Duodenal mucosa (tissue), 2 donors: ENCODE measurements around the gene ZNF236.

Source experiments
- H3K27ac ChIP-seq: one replicate; pipeline ENCODE4 v1.7.0; 2013; ENCODE audit warnings: low read depth, low read length
- H3K27me3 ChIP-seq, 2 donors: one replicate each; pipeline ENCODE4 v1.7.0; 2013; ENCODE audit warnings: low read length in 2 of 2, control low read depth in 1 of 2; ENCODE audit not compliant: insufficient read depth in 2 of 2, control insufficient read depth in 1 of 2
- H3K36me3 ChIP-seq, 2 donors: one replicate each; pipeline ENCODE4 v1.7.0; 2013; ENCODE audit warnings: low read length in 2 of 2, control low read depth in 1 of 2; ENCODE audit not compliant: insufficient read depth in 2 of 2, control insufficient read depth in 1 of 2
- H3K4me1 ChIP-seq, 2 donors: one replicate each; pipeline ENCODE4 v1.7.0; 2013; ENCODE audit warnings: low read length in 2 of 2, control low read depth in 1 of 2; ENCODE audit not compliant: insufficient read depth in 2 of 2, control insufficient read depth in 1 of 2
- H3K4me3 ChIP-seq, 2 donors: one replicate each; pipeline ENCODE4 v1.7.0; 2013; ENCODE audit warnings: low read length in 2 of 2, low read depth in 1 of 2
- H3K9ac ChIP-seq, 2 donors: one replicate each; pipeline ENCODE4 v1.7.0; 2013; ENCODE audit warnings: low read length in 2 of 2, low read depth in 1 of 2
- H3K9me3 ChIP-seq, 2 donors: one replicate each; pipeline ENCODE4 v1.7.0; 2013; ENCODE audit warnings: low read length in 2 of 2, control low read depth in 1 of 2; ENCODE audit not compliant: control insufficient read depth in 1 of 2

The ZNF236 gene

GRCh38 chr18:76991021-76991688 is 168.8 kb downstream of the ZNF236 start:
- Histone ChIP-seq H3K27ac (no peak overlapping the region), H3K4me1 (no peaks in the 10 kb centered on the region), H3K9me3 (no peaks in the 10 kb centered on the region), H3K27me3 (no peaks in the 10 kb centered on the region), H3K4me3 (no peak overlapping the region), H3K36me3 (no peaks in the 10 kb centered on the region), H3K9ac (no peak overlapping the region)

- no peaks in the 10 kb centered on the region for H3K27me3 ChIP-seq
- H3K4me3 ChIP-seq: no peak overlapping the region
- H3K9ac ChIP-seq: no peak overlapping the region
- H3K36me3 ChIP-seq: no peaks in the 10 kb centered on the region
- no peaks in the 10 kb centered on the region for H3K4me1 ChIP-seq
- no peak overlapping the region for H3K27ac ChIP-seq
- no peaks in the 10 kb centered on the region for H3K9me3 ChIP-seq
Observed at GRCh38 chr18:76992226-76993084, 170.1 kb downstream of the ZNF236 start.

DNA sequence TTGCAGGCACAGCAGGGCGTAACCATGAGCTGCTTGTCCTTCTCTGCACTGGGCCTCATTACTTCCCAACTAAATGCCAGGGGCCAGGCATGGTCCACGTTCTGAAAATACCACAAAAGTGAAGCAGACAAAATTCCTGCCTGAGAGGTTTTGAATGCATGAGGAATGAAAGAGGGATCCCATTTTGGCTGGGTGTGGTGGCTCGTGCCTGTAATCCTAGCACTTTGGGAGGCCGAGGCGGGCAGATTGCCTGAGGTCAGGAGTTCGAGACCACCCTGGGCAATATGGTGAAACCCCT is 170.7 kb downstream of the ZNF236 start:
- H3K4me3 ChIP-seq: no peak overlapping the region
- H3K4me1 ChIP-seq: no peaks in the 10 kb centered on the region
- no peak overlapping the region for H3K27ac ChIP-seq
- H3K27me3 ChIP-seq: no peaks in the 10 kb centered on the region
- H3K9me3 ChIP-seq: no peaks in the 10 kb centered on the region
- no peak overlapping the region for H3K9ac ChIP-seq
- H3K36me3 ChIP-seq: no peaks in the 10 kb centered on the region

DNA sequence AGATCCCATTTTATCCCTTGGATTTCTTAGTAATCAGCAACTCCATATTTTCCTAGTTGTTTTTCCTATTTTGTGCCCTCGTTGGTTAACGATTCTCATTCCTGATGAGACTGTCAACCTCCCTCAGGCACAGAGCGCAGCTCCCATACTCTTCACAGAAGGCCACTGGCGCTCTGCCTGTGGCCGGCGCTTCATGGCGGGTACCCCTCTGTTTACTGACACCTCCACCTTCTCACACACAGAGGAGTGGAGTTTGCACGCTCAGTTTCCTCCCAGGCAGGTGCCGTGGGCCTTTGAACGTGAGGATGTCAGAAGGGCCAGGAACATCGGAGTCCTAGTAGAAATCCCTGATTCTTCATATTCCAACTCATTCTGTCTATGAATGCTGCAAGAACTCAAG is 171.2 kb downstream of the ZNF236 start:
- no peaks in the 10 kb centered on the region for H3K36me3 ChIP-seq
- H3K9me3 ChIP-seq: no peaks in the 10 kb centered on the region
- no peak overlapping the region for H3K9ac ChIP-seq
- H3K27me3 ChIP-seq: no peaks in the 10 kb centered on the region
- H3K4me1 ChIP-seq: no peaks in the 10 kb centered on the region
- no peak overlapping the region for H3K4me3 ChIP-seq
- H3K27ac ChIP-seq: no peak overlapping the region

DNA sequence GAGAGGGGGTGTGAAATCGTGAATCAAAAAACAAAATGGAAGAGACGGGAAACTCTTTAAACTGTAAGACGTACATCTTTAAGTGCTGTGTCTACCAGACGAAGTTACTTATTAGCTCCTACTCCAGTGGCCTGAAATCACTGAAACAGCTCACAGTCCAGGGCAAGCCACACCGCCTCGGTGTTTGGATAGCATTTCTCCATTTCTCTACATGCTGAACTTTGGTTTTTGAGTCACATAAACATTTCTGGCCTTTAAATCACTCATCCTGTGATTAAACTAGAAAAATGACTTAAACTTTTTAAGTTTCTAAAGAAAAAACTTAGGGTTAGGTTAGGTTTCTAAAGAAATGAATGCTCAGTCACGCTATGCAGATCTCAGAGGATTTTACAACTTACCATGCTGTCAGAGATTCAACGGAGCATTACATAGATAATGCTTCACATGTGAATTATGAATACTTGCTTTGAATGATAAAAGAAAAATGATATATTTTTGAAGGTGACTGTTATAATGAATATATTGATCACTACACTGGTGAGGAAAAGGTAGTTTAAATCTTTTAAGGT is 171.8 kb downstream of the ZNF236 start:
- H3K36me3 ChIP-seq: no peaks in the 10 kb centered on the region
- no peaks in the 10 kb centered on the region for H3K9me3 ChIP-seq
- no peak overlapping the region for H3K4me3 ChIP-seq
- H3K9ac ChIP-seq: no peak overlapping the region
- no peaks in the 10 kb centered on the region for H3K4me1 ChIP-seq
- H3K27ac ChIP-seq: no peak overlapping the region
- H3K27me3 ChIP-seq: no peaks in the 10 kb centered on the region

DNA sequence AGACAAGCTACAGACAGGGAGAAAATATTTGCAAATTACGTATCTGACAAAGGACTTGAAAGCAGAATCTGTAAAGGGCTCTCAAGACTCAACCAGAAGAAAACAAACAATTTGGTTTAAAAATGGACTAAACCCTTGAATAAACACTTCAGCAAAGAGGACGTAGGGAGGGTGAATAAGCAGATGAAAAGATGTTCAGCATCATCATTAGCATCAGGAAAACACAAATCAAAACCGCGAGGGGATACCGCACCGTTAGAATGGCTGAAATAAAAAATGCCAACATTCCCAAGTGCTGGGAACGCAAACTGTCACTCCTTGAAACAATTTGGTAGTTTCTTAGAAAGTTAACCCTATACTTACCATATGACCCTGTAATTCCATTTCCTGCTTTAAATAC is 173.5 kb downstream of the ZNF236 start:
- Histone ChIP-seq H3K9me3 (no peaks in the 10 kb centered on the region), H3K4me1 (no peaks in the 10 kb centered on the region), H3K36me3 (no peaks in the 10 kb centered on the region), H3K27ac (no peak overlapping the region), H3K27me3 (no peaks in the 10 kb centered on the region), H3K4me3 (no peak overlapping the region), H3K9ac (no peak overlapping the region)

- Histone ChIP-seq H3K9me3 (no peaks in the 10 kb centered on the region), H3K27ac (no peak overlapping the region), H3K4me1 (no peaks in the 10 kb centered on the region), H3K9ac (no peak overlapping the region), H3K27me3 (no peaks in the 10 kb centered on the region), H3K4me3 (no peak overlapping the region), H3K36me3 (no peaks in the 10 kb centered on the region)
Observed at GRCh38 chr18:76996429-76996828, 174.1 kb downstream of the ZNF236 start.

GRCh38 chr18:76997951-76998808 is 175.8 kb downstream of the ZNF236 start:
- Histone ChIP-seq H3K9me3 (no peaks in the 10 kb centered on the region), H3K27ac (no peak overlapping the region), H3K9ac (no peak overlapping the region), H3K4me1 (no peaks in the 10 kb centered on the region), H3K36me3 (no peaks in the 10 kb centered on the region), H3K27me3 (no peaks in the 10 kb centered on the region), H3K4me3 (no peak overlapping the region)

DNA sequence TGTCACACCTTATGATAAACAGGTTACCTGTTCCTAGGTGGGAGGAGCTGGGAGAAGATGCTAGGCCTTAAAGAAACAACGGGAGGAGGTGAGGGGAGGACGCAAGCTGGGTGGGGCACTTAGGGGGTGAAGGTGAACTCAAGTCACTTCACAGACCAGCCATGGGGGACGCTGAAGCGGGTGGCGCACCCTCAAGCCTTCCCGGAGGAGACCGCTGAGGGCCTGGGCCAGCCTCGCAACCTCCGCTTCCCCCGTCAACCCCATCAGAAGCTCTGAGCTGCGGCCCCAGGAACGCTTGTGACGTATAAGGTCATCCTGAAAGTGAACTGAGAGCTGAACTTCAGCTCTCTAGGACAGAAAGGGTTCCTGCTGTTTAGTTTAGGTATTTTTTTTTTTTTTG is 176.7 kb downstream of the ZNF236 start:
- Histone ChIP-seq H3K27me3 (no peaks in the 10 kb centered on the region), H3K4me3 (no peak overlapping the region), H3K9ac (no peak overlapping the region), H3K36me3 (no peaks in the 10 kb centered on the region), H3K9me3 (no peaks in the 10 kb centered on the region), H3K27ac (no peak overlapping the region), H3K4me1 (no peaks in the 10 kb centered on the region)

DNA sequence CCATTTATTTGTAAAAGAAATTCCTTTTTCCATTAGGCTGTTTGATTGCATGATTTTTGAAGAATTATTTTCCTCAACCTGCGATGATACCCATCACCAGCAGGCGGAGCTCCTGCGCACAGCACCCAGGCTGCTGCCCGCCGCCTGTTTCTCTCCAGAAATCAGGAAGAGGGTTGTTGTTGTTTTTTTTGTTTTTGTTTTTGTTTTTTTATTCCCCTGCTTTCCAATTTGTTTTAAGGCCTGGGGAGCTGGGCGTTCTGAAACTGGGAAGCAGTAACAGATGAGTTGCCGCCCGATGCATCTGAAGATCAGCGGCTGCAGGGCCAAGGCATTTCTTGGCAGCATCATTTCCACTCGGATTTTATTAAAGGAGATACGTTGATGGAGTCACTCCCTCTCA is 178.2 kb downstream of the ZNF236 start:
- no peak overlapping the region for H3K4me3 ChIP-seq
- no peaks in the 10 kb centered on the region for H3K9me3 ChIP-seq
- no peak overlapping the region for H3K27ac ChIP-seq
- H3K27me3 ChIP-seq: no peaks in the 10 kb centered on the region
- H3K36me3 ChIP-seq: no peaks in the 10 kb centered on the region
- no peak overlapping the region for H3K9ac ChIP-seq
- peaks cover 0 to 1% of the 10 kb centered on the region in 2 donors for H3K4me1 ChIP-seq
